ENCODE data around the gene MLXIP. TPM values are rescaled to one million over a fixed set of nuclear protein-coding genes. Genes with fewer than 3 reads are reported as not detected.

MLXIP gene
- total RNA-seq, 2 experiments from 2014 or later = 61.0 to 61.7 TPM

GRCh38 chr12:122123051-122123760, 44.6 kb downstream of the MLXIP start:
- POLR2A ChIA-PET = interaction anchor here (1.1 to 2.1 kb wide), 3 partner anchors 43 to 69 kb away, joined by 3 to 12 read pairs (median 8); partner anchors contain the start of gene MLXIP
- Mint-ChIP-seq H3K27me3 (no peaks in the 10 kb centered on the region), H3K4me3 (peak overlapping the region; percentile 54), H3K27ac (peak overlapping the region; percentile 73), H3K9me3 (no peaks in the 10 kb centered on the region), H3K36me3 (peaks cover 1% of the 10 kb centered on the region), H3K4me1 (peaks cover 27% of the 10 kb centered on the region)
- DNase-seq (peak; percentile 69), ATAC-seq (ENCODE audit: low read depth) (peak; percentile 53)

DNA sequence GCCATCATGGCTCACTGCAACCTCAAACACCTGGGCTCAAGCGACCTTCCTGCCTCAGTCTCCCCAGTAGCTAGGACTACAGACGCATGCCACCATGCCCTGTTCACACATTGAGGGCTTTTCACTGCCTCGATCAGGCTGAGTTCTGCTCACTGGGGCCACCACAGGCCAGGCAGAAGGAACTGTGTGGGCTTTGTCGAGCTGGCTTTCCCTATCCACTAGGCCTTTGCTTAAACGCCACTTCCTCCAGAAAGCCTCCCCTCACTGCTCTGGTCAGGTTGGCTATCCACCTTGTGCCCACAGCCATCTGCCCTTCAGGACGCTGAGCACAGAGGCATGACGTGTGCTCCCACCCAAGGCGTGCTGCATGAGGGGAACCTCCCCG, 45.2 kb downstream of the MLXIP start:
- DNase-seq = no peak
- H3K4me1 Mint-ChIP-seq = peaks cover 27% of the 10 kb centered on the region
- POLR2A ChIA-PET = interaction anchor here (1.1 to 2.1 kb wide), 3 partner anchors 43 to 69 kb away, joined by 3 to 12 read pairs (median 8); partner anchors contain the start of gene MLXIP
- ATAC-seq (ENCODE audit: low read depth) = no peak
- no peak overlapping the region for H3K27ac Mint-ChIP-seq
- no peak overlapping the region for H3K4me3 Mint-ChIP-seq
- H3K36me3 Mint-ChIP-seq = peaks cover 1% of the 10 kb centered on the region
- H3K9me3 Mint-ChIP-seq = no peaks in the 10 kb centered on the region
- H3K27me3 Mint-ChIP-seq = no peaks in the 10 kb centered on the region

GRCh38 chr12:122124370-122124769, 45.8 kb downstream of the MLXIP start:
- POLR2A ChIA-PET = interaction anchor here (1.1 to 2.1 kb wide), 2 partner anchors 44 to 70 kb away, joined by 3 to 12 read pairs; no protein-coding TSS in a partner anchor
- ATAC-seq (ENCODE audit: low read depth) (no peak), DNase-seq (no peak)
- Mint-ChIP-seq H3K4me1 (peaks cover 27% of the 10 kb centered on the region), H3K27ac (no peak overlapping the region), H3K9me3 (no peaks in the 10 kb centered on the region), H3K36me3 (peaks cover 1% of the 10 kb centered on the region), H3K4me3 (no peak overlapping the region), H3K27me3 (no peaks in the 10 kb centered on the region)

DNA sequence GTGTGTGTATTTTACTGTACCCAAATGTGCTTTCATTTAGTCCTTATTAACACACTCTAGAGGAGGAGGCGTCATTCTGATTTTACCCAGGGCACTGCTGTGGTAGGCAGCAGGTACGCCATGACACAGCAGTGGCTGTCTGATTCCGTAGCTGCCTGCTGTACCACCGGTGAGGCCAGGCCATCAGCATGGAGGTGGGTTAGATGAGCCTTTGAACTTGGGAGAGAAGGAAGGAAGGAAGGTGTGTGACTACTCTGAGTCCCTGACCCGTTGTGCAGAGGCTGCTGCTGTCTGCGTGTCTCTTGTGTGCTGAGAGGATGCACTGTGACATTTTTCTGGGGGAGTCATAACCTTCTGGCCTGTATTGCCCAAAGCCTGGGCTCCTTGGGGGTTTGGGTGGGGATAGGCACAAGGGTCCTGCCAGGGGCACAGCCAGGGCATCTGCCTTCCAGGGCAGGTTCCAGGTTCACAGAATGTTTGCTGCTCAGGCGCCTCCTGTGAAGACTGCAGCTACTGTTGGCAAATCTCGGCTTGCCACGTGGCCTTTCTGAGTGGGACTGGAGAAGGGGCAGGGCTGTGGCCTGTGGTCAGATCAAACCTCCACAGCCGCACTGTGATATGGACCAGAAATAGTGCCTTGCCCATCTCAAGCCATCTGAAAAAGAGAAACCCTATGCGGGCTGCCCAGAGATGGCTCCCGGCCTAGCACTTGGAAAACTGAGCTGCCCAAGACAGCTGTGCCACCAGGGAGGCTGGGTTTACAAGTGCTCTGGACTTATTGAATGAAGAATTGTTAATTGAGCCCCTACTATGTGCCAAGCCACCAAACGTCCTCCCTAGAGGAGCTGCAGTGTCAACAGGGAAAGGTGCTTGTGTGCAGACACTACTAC, 47.1 kb downstream of the MLXIP start:
- POLR2A ChIA-PET = no interaction called here
- Mint-ChIP-seq H3K36me3 (peaks cover 1% of the 10 kb centered on the region), H3K4me1 (peaks cover 22% of the 10 kb centered on the region), H3K27me3 (no peaks in the 10 kb centered on the region), H3K27ac (peak overlapping the region; percentile 80), H3K4me3 (no peak overlapping the region), H3K9me3 (no peaks in the 10 kb centered on the region)
- ATAC-seq (ENCODE audit: low read depth) (peak; percentile 50), DNase-seq (no peak)

DNA sequence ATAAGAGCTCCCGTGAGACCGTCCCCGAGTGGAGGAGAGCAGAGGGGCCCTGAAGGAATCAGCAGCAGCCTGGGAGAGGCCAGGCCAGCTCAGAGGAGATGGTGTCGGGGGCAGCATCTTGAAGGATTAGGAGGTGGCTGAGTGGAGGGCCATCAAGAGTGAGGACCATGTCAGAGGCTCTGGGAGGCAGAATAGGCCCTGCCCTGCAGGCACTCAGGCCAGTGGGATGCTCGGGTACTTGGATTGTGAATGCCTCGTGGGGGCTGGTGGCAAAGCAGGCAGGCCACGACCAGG, 47.7 kb downstream of the MLXIP start:
- no peak for DNase-seq
- Mint-ChIP-seq H3K4me3 (no peak overlapping the region), H3K36me3 (peaks cover 3% of the 10 kb centered on the region), H3K27ac (peak overlapping the region; percentile 80), H3K4me1 (peaks cover 22% of the 10 kb centered on the region), H3K9me3 (no peaks in the 10 kb centered on the region), H3K27me3 (no peaks in the 10 kb centered on the region)
- no peak for ATAC-seq (ENCODE audit: low read depth)
- POLR2A ChIA-PET = no interaction called here

- Mint-ChIP-seq H3K9me3 (no peaks in the 10 kb centered on the region), H3K4me1 (peaks cover 16% of the 10 kb centered on the region), H3K4me3 (no peak overlapping the region), H3K36me3 (peaks cover 3% of the 10 kb centered on the region), H3K27ac (peak overlapping the region; percentile 80), H3K27me3 (no peaks in the 10 kb centered on the region)
- ATAC-seq (ENCODE audit: low read depth) (no peak), DNase-seq (no peak)
- POLR2A ChIA-PET = no interaction called here
Measured at GRCh38 chr12:122126713-122127597, 48.4 kb downstream of the MLXIP start.

DNA sequence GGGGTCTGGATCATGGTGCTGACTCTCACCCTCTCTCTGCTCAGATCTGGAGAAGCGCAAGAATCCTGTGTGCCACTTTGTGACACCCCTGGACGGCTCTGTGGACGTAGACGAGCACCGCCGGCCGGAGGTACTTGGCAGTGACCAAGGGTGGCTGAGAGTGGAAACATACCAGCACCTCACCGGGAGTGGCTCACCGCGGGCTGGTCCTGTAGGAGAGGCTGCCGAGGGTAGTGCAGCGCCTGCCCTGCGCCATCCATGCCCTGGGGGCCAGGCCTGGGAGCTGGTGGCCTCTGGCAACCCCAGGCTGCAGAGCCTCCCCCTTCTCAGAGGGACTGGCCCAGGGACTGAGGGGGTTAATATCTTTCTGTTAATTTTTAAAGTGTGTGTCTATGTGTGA, 49.3 kb downstream of the MLXIP start:
- H3K9me3 Mint-ChIP-seq = no peaks in the 10 kb centered on the region
- H3K4me3 Mint-ChIP-seq = no peak overlapping the region
- H3K27me3 Mint-ChIP-seq = no peaks in the 10 kb centered on the region
- no peak for ATAC-seq (ENCODE audit: low read depth)
- no peak for DNase-seq
- H3K36me3 Mint-ChIP-seq = peaks cover 3% of the 10 kb centered on the region
- POLR2A ChIA-PET = no interaction called here
- H3K4me1 Mint-ChIP-seq = peaks cover 13% of the 10 kb centered on the region
- no peak overlapping the region for H3K27ac Mint-ChIP-seq

DNA sequence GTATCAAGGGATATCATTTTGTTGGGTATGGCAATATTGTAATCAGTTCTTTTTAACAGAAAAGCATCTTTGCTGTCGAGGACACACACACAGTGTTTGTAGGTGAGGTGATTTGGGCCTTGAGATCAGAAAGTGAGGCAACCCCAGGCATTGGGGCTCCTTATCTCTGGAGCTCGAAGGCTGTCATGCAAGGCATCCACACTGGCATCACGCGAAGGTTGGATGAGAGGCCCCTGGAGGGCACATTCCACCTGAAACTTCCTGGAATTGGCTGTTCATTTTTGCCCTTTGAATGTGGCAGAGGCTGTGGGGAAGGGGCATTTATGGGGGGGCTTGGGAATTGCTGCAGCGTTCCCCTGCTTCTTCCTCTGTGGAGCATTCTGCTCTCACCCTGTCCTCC, 49.9 kb downstream of the MLXIP start:
- no peak for DNase-seq
- ATAC-seq (ENCODE audit: low read depth) = no peak
- POLR2A ChIA-PET = no interaction called here
- Mint-ChIP-seq H3K9me3 (no peaks in the 10 kb centered on the region), H3K36me3 (peaks cover 6% of the 10 kb centered on the region), H3K27me3 (no peaks in the 10 kb centered on the region), H3K4me1 (peaks cover 9% of the 10 kb centered on the region), H3K27ac (no peak overlapping the region), H3K4me3 (no peak overlapping the region)

DNA sequence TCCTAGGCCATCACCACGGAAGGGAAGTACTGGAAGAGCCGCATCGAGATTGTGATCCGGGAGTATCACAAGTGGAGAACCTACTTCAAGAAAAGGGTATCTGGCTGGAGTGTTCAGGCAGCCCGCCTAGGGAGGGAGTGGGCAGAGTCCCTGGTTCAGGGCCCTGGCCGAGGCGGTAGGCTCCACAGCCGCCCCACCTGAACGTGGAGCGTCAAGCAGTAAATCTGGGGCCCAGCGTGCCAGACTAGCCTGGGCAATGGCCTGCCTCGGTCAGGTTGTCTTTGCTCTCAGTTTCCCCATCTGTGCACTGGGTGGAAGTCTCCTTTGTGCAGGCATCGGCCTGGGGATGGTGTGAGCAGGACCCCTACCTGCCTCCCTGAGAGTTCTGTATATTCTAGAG, 50.6 kb downstream of the MLXIP start:
- no peak overlapping the region for H3K4me3 Mint-ChIP-seq
- peaks cover 12% of the 10 kb centered on the region for H3K36me3 Mint-ChIP-seq
- ATAC-seq (ENCODE audit: low read depth) (no peak), DNase-seq (no peak)
- no peaks in the 10 kb centered on the region for H3K9me3 Mint-ChIP-seq
- H3K4me1 Mint-ChIP-seq = peaks cover 12% of the 10 kb centered on the region
- H3K27ac Mint-ChIP-seq = no peak overlapping the region
- H3K27me3 Mint-ChIP-seq = no peaks in the 10 kb centered on the region
- POLR2A ChIA-PET = no interaction called here

DNA sequence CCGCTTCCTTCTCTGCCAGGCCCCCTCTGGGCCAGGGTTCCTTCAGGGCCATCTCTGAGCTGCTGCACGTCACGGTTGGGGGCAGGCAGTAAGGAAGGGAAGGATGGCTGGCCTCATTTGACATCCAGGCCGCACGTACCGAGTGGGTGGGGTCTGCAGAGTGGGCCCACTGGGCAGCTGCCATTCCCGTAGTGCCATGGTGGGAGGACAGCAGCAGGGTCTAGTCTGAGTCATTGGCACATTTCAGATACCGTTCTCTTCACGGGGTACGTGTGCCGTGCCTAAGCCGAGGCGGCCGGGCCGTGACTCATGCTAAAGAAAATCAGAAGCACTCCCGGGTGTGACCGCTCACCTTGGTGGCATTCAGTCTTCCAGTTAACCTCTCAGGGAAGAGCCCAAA, 51.6 kb downstream of the MLXIP start:
- Mint-ChIP-seq H3K36me3 (peaks cover 12% of the 10 kb centered on the region), H3K27me3 (no peaks in the 10 kb centered on the region), H3K4me3 (no peak overlapping the region), H3K27ac (no peak overlapping the region), H3K9me3 (no peaks in the 10 kb centered on the region), H3K4me1 (peaks cover 12% of the 10 kb centered on the region)
- DNase-seq = no peak
- ATAC-seq (ENCODE audit: low read depth) = no peak
- POLR2A ChIA-PET = no interaction called here

- Mint-ChIP-seq H3K36me3 (peaks cover 11% of the 10 kb centered on the region), H3K9me3 (no peaks in the 10 kb centered on the region)
Measured at GRCh38 chr12:122133192-122133950, 54.8 kb downstream of the MLXIP start.

GRCh38 chr12:122135437-122136031, 57.0 kb downstream of the MLXIP start:
- Mint-ChIP-seq H3K4me3 (no peak overlapping the region), H3K36me3 (peaks cover 15% of the 10 kb centered on the region), H3K9me3 (no peaks in the 10 kb centered on the region), H3K4me1 (peaks cover 3% of the 10 kb centered on the region), H3K27ac (peak overlapping the region; percentile 34), H3K27me3 (no peaks in the 10 kb centered on the region)
- DNase-seq (no peak), ATAC-seq (ENCODE audit: low read depth) (no peak)
- POLR2A ChIA-PET = no interaction called here

More at GRCh38 chr12:122133192-122133950, 54.8 kb downstream of the MLXIP start:
- ATAC-seq (ENCODE audit: low read depth) (no peak), DNase-seq (no peak)
- Mint-ChIP-seq H3K4me3 (no peak overlapping the region), H3K27me3 (no peaks in the 10 kb centered on the region), H3K27ac (no peak overlapping the region), H3K4me1 (peaks cover 3% of the 10 kb centered on the region)
- POLR2A ChIA-PET = no interaction called here
